GM18511 (cell line): Measurements from ENCODE around the gene ATP13A3.
A peak's percentile ranks its signal among the peaks of the same experiment; 100 is the strongest.
"Not testable (repeated sequence)": the region's sequence is repeated elsewhere in the genome, so short reads cannot be mapped to it uniquely, and the experiment has no call there.

Experiments used
- ATAC-seq: cut with Tn5 transposase; IDR thresholded peaks from one replicate; pipeline ENCODE4 v1.9.1; 2021; ENCODE audit warnings: mild to moderate bottlenecking, moderate library complexity; ENCODE audit not compliant: unreplicated experiment

Gene ATP13A3

DNA sequence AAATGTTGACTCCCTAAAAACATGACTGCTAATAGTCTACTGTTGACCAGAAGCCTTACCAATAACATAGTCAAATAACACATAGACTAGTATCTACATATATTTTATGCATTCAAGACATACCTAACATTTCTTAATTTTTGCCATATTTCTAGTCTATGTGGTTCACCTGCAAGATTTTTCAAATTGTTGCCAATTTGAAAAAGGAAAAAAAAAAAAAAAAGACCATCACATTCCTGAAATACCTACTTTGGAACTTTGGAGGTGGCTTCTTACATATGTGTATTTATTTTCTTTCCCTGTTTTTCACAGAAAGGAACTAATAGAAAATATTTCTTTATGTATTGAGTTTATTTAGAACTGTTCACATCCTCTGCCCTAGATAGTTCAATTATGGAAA lies 13.4 kb upstream of the ATP13A3 start:
- ATAC-seq: no peak

DNA sequence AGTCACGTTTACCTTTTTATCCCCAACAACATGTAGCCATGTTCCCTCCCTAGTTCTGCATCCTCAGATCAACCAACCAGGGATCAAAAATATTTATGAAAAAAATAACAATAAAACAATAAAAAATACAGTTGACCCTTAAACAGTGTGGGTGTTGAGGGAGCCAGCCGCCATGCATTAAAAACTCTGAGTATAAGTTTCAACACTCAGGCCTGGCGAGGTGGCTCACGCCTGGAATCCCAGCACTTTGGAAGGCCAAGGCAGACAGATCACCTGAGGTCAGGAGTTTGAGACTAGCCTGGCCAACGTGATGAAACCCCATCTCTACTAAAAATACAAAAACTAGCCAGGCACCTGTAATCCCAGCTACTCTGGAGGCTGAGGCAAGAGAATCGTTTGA lies 12.7 kb upstream of the ATP13A3 start:
- not testable (repeated sequence) for ATAC-seq

GRCh38 chr3:194497799-194498575 lies 11.2 kb upstream of the ATP13A3 start:
- ATAC-seq: no peak

DNA sequence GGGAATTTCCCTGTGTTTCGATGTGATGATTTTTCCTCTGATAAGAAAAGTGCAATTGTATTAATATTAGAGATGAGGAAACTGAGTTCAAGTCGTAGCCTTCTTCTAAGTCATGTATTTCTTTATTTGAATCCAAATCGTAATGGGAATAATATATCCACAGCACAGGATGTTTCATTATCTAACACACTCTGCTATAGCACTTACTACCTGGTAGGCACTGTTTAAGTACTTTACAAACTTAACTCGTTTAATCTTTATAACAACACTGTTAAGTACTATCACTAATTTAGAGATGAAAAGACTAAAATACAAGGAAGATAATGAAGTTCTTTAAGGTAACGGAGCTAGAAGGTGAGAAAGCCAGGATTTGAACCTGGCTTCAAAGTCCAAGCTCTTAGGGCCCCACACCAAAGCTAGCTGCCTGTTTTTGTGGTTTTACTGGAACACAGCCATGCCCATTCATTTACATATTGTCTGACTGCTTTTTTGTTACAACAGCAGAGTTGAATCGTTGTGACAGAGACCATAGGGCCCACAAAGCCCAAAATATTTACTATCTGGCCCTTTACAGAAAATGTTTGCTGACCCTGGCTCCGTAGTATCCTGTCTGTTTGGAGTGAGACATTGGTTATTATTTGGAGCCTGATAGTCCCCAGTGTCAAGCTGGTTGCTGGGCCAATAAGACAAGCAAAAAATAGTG lies 9.6 kb upstream of the ATP13A3 start:
- no peak for ATAC-seq

DNA sequence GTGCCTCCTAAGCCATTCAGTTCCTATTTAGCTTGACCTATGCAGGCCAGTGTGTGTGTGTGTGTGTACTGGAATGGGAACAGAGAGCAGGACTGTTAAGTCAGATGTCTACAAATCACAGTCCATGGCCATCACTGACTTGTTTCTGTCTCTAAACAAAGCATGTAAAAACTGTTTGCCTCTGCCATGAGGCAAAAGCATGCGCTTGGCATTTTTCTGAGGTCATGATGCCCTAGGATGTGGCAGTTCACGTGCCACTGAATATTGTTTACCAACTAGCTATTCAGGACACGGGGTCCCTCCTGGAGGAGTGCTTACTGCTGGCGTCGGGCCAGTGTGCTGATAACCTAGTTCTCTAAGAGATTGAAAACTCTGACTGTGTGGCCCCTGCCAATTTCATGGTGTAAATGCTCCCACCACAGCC lies 8.2 kb upstream of the ATP13A3 start:
- no peak for ATAC-seq

DNA sequence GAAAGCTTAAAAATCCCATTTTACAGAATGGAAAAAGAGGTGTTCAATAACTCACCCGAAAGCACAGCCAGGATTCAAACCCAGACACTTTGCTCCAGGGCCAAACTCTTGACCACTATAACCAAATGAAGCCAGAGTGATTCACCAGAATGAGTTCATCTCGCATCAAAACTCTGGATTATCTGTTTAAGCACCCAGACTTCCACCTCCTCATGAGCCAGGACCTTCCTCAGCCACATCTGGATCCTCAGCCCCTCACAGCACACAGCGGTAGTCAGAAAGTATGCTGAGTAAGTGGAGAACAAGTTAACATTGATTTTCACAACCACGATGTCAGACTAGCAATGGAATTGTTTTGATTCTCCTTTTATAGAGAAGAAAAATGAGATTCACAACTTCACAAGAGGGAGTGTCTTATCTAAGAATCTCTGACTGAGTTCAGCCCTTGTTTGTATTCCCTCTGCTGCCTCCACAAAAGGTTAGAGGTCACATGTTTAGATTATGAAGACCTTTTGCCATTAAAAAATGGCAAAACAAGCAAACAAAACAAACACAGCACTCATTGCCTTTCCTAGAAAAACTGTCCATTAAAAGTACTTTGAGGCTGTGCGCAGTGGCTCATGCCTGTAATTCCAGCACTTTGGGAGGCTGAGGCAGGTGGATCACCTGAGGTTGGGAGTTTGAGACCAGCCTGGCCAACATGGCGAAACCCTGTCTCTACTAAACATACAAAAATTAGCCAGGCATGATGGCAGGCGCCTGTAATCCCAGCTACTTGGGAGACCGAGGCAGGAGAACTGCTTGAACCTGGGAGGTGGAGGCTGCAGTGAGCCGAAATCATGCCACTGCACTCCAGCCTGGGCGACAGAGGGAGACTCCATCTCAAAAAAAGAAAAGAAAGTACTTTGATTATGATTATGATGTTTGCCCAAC lies 7.5 kb upstream of the ATP13A3 start:
- not testable (repeated sequence) for ATAC-seq

DNA sequence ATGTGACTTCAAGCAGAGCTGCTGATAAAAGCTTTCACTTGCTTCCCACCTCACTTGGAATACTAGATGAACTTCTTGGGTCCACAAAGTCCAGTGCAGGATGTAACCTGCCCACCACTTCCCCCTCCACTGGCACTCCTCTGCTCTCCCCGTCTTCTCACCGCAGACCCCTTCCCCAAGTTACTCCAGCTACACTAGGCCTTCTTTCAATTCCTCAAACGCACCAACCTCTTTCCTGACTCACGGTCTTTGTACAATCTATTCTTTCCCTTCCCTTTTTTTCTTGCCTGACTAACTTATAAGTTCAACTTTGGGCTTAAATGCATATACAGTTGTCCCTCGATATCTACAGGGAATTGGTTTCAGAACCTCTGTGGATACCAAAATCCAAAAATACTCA lies 5.2 kb upstream of the ATP13A3 start:
- ATAC-seq: no peak

GRCh38 chr3:194489736-194490612 lies 3.2 kb upstream of the ATP13A3 start:
- no peak for ATAC-seq

DNA sequence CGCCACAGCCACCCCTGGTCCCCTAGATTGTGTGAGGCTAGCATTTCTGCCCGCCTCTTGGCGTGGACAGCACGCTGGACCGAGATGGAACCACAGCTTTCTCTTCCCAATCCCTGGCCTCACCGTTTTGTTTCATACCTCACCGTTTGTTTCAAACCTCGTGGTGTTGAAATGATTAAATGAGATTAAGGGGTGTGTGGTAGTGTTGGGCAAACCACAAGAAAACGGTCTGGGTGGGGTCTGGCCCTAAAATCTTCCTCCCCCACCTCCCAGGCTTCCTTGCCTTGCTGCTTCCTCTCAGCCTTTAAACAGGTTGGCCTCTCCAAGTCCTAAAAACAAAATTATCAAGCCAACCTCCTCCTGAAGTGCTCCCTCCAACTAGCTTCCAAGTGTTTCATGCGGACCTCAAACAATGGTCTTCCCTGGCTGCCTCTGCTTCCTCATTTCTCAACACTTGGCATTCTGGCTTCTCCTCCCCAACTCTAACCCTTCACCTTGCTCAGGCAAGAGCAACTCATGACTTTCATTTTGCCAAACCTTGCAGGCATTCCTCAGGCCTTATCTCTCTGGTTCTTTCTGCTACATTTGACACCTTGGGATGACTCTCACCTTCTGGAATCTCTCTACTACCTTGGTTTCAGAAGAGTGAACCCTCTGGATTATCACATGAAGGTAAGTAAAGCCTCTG lies 1.4 kb upstream of the ATP13A3 start:
- ATAC-seq: no peak

DNA sequence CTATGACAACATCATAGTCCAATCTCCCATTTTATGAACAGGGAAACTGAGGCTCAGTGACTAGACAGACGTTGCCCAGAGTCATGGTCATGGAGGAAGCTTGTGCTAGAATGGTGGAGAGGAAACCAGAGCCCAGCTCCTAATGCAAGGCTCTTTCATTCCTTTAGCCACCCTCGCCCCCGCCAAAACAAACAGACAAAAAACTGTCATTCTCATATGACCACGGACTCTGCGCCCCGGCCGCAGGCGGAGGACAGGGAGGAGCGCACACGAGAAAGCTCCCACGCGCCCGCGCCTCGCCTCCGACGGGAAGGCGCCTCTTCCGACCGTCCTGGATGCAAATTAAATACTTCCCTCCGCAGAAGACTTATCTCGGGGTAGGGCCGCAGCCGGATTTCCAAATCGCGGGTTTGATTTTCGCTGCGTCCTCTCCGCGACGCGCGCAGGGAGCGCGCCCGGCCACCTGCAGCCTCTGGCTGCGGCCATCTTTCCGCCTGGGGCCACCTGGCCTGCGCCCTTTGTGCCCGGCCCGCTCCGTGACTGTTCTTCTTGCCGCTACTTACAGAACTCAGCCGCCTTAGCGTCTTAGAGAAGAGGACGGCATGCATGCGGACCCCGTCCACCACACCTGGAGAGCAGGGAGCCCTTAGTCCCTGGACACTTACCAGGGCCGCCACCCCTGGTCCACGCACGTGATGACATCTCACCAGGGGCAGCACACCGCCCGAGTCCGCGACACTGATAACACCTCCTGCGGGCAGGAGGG lies 670 bp upstream of the ATP13A3 start:
- ATAC-seq: peak; percentile 22

GRCh38 chr3:194485881-194486539 lies 792 bp downstream of the ATP13A3 start:
- ATAC-seq: peak; percentile 28

DNA sequence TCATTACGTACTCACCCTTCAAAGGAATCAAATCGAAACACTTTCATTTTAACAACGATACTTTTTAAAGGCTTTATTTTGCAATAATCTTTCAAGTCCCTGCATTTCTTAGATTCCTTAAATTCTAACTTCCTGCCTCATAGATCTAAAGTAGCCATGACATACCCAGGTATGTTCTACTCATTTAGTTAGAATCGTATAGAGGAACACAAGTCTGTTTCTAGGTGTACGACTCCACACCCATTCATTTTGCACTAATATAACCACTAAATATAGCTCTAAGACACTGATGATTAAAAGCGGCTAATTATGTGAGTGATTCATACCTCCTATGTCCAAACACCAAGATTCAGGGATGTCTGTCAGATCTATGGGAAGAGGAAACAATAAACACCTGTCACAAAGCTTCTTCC lies 1.3 kb downstream of the ATP13A3 start:
- no peak for ATAC-seq

DNA sequence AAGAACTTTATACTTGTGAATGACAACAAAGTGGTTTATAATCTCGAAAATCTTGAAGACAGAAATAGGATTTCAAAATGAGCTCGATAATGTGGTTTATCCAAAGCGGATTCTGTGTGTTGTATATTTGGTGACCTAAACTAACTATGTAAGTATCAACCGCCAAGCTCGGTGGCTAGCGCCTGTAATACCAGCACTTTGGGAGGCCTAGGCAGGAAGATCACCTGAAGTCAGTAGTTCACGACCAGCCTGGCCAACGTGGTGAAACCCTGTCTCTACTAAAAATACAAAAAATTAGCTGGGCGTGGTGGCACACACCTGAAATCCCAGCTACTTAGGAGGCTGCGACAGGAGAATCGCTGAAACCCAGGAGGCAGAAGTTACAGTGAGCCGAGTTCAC lies 2.2 kb downstream of the ATP13A3 start:
- ATAC-seq: no peak

GRCh38 chr3:194483850-194484249 lies 3.0 kb downstream of the ATP13A3 start:
- ATAC-seq: no peak

- ATAC-seq: not testable (repeated sequence)
These were observed 4.0 kb downstream of the ATP13A3 start for GRCh38 chr3:194482830-194483229.

GRCh38 chr3:194482196-194482593 lies 4.6 kb downstream of the ATP13A3 start:
- ATAC-seq: no peak

DNA sequence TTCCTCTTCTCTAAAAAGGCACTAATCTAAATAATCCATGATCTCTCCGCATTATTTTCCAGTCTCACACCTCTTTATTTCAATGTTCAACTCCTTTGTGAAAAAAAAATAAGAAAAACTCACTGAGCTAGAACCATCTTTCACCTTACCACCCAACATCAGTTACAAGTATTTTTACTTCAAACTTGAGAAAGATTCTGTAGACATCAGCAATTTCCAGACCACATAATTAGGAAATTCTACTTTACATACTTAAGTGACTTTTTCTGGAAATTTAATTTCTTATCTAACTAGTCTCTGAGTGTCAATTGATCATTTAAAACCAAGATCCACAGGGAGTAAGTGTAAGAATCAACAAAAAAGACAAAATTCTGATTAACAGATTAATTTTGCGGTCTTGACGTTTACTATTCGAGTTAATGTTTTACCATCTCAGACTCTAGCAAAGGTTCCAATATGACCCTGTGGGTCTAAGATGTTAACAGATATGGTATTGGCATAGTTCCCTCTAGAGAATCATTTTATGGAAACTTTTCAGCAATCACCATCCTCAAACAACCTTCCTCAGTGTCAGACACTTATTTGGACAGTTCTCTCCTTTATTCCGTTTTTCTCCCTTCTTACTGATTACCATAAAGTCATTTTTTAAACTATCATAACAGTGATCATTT lies 5.1 kb downstream of the ATP13A3 start:
- no peak for ATAC-seq

GRCh38 chr3:194481103-194481502 lies 5.7 kb downstream of the ATP13A3 start:
- ATAC-seq: no peak
